Measurements from ENCODE around the gene ACTA1. TPM values are rescaled to one million over a fixed set of nuclear protein-coding genes. Genes with fewer than 3 reads are reported as not detected.
"Not testable (repeated sequence)": the region's sequence is repeated elsewhere in the genome, so short reads cannot be mapped to it uniquely, and the experiment has no call there.

Gene ACTA1
- polyA plus RNA-seq, result not detected

DNA sequence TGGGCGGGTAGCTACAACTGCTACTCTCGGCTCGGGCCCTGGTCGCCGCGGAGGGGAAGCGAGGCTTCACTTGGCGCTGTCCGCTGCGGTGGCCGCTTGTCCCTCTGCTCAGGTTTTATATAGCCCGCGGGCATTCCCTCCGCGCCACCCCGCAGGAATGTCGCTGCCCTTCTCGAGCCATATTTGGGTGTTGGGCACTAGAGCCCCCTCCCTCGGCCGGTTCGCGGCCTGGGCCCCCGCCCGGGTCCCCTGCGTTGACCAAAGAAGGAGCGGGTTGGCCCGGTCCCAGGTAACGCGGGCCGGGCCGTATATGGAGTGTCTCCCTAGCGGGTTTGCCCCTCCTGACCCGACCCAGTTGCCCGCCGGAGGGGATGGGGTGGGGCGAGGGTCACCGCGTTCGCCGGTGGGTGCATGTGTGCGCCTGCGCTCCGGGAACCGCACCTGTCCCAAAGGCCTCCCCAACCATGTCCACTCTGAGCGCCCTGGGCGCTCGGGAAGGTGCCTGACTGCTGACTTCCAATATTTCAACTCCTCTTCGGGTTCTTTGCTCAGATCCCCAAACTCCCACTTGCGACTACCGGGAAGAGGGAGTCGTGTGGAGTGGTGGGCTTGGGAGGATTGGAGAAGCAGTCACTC lies at the start of gene ACTA1:
ACTA1 (minus strand) TSS at position 90 of the 636 bp plus-strand sequence. CDS start 979 bp downstream, outside the sequence.
- H3K36me3 Mint-ChIP-seq, result peaks cover 1% of the 10 kb centered on the region
- H3K9me3 Mint-ChIP-seq, result peaks cover 0 to 2% (median 0%) of the 10 kb centered on the region in 3 donors
- peaks cover 6 to 9% (median 7%) of the 10 kb centered on the region in 3 donors for H3K4me1 Mint-ChIP-seq
- no peak within 1 kb of the TSS for H3K4me3 Mint-ChIP-seq
- H3K27ac Mint-ChIP-seq, result peak within 1 kb of the TSS in 1 of 3 donors; percentile 74
- H3K27me3 Mint-ChIP-seq, result peaks cover 43% of the 10 kb centered on the region

DNA sequence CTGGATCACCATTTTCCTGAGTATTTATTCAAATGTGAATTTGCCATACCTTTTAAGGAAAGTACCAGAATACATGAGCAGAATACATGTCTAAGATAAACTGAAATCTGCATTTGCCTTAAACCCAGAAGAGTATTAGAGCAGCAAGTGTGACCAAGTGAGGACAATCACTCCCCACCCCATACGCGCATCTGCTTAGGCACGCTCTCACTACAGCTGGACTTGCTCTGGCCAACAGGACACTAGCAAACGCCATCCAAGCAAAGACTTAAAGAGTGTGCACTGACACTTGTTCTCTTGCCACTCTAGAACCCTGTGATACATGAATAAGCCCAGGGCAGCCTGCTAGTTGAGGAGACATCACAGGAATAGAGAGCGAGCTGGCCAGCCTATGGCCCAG lies 48.6 kb upstream of the ACTA1 start:
- Mint-ChIP-seq H3K27ac (peak overlapping the region in 1 of 3 donors; percentile 60), H3K4me3 (no peak overlapping the region), H3K36me3 (peaks cover 11% of the 10 kb centered on the region), H3K27me3 (no peaks in the 10 kb centered on the region), H3K9me3 (no peaks in the 10 kb centered on the region), H3K4me1 (peaks cover 26 to 33% (median 30%) of the 10 kb centered on the region in 3 donors)

DNA sequence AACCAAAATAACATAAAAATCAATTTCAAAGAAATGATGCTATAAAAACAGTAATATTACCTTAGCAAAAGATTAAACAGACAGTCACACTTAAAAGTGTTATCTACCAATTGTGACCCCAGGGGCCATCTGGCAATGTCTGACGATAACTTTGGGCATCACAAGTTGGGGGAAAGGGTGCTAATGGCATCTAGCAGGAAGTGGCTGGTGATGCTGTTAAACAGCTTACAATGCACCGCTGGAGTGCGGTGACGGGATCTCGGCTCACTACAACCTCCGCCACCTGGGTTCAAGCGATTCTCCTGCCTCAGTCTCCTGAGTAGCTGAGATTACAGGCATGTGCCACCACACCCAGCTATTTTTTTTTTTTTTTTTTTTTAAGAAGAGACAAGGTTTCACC lies 46.6 kb upstream of the ACTA1 start:
- Mint-ChIP-seq H3K27ac (peak overlapping the region; percentile 85 to 96 (median 92)), H3K36me3 (peaks cover 9% of the 10 kb centered on the region), H3K4me3 (peak overlapping the region; percentile 3 to 67 (median 60)), H3K27me3 (no peaks in the 10 kb centered on the region), H3K9me3 (no peaks in the 10 kb centered on the region), H3K4me1 (peaks cover 26 to 33% (median 30%) of the 10 kb centered on the region in 3 donors)

DNA sequence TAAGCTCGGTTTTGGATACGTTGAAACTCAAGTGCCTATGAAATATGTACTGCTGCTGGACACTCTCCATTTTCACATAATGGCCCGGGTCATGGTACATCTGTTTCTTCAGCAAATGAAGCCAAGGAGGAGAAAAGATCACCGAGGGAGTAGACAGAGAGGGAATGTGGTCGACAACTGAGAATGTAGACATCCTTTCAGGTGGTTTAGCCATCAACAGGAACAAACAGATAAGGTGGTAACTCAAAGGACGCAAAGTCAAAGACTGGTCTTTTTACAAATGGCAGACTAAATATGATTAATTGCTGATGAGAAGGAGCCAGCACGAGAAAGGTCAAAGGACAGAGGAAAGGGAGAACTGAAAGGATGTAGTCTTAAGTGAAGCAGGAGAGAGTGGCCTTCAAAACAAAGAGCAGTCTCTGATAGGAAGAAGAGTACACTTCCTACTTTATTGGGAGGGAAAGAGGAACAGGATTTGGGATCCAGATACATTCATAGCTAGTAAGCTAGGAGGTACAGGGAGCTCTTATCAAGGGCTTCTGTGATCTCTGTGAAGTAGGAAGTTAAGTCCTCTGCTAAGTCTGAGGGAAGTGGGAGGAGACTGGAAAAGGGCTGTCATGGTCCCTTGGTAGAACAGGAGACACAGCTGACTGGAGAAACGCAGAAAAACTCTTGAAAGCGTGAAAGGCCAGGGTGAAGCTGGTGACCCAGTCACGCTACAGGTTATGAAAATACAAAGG lies 45.9 kb upstream of the ACTA1 start:
- Mint-ChIP-seq H3K4me1 (peaks cover 26 to 30% (median 30%) of the 10 kb centered on the region in 3 donors), H3K36me3 (peaks cover 8% of the 10 kb centered on the region), H3K4me3 (peak overlapping the region; percentile 3 to 67 (median 60)), H3K9me3 (no peaks in the 10 kb centered on the region), H3K27me3 (no peaks in the 10 kb centered on the region), H3K27ac (peak overlapping the region; percentile 85 to 96 (median 92))

DNA sequence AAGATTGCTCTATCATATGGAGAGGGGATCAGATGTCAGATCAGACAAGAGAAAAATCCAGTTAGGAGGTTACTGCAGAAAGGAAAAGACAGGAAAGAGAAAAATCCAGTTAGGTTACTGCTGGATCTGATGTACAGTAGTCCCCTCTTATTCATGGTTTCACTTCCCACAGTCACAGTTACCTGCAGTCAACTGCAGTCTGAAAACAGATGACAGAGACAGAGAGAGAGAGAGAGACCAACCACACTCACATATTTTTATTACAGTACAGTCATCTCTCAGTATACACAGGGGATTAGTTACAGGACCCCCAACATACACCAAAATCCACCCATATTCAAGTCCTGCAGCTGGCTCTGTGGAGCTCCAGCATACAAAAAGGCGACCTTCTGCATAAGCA lies 45.0 kb upstream of the ACTA1 start:
- Mint-ChIP-seq H3K27me3 (no peaks in the 10 kb centered on the region), H3K4me1 (peaks cover 26 to 30% (median 30%) of the 10 kb centered on the region in 3 donors), H3K4me3 (peak overlapping the region in 2 of 4 donors; percentile 55 to 64), H3K9me3 (no peaks in the 10 kb centered on the region), H3K27ac (peak overlapping the region; percentile 85 to 96 (median 92)), H3K36me3 (peaks cover 10% of the 10 kb centered on the region)

DNA sequence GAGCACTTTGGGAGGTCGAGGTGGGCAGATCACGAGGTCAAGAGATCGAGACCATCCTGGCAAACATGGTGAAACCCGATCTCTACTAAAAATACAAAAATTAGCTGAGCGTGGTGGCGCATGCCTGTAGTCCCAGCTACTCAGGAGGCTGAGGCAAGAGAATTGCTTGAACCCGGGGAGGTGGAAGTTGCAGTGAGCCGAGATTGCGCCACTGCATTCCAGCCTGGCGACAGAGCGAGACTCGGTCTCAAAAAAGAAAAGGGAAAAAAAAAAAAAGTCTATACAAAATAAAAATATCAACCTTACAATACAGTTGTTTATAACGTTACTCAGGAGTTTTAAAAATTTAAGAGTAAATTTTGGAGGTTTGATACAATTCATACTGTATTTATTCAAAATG lies 42.0 kb upstream of the ACTA1 start:
- not testable (repeated sequence) for H3K27ac Mint-ChIP-seq, H3K4me3 Mint-ChIP-seq, H3K9me3 Mint-ChIP-seq, H3K36me3 Mint-ChIP-seq, H3K27me3 Mint-ChIP-seq
- H3K4me1 Mint-ChIP-seq, result peaks cover 20 to 24% (median 22%) of the 10 kb centered on the region in 3 donors

DNA sequence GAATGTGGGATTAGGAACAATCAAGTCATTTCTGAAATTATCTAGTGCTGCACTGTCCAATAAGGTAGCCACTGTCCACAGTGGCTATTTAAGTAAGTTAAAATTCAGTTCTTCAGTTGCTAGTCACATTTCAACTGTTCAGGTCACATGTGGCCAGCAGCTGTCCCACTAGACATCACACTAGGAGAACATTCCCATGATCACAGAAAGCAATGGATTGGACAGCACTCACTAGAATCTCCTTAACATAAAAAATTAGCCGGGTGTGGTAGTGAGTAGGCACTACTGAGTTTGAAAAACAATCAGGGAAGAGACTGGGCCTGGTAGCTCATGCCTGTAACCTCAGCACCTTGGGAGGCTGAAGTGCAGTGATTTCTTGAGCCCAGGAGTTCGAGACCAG lies 40.6 kb upstream of the ACTA1 start:
- H3K4me1 Mint-ChIP-seq, result peaks cover 11 to 14% (median 11%) of the 10 kb centered on the region in 3 donors
- peaks cover 7% of the 10 kb centered on the region for H3K36me3 Mint-ChIP-seq
- H3K27ac Mint-ChIP-seq, result no peak overlapping the region
- no peaks in the 10 kb centered on the region for H3K9me3 Mint-ChIP-seq
- no peaks in the 10 kb centered on the region for H3K27me3 Mint-ChIP-seq
- no peak overlapping the region for H3K4me3 Mint-ChIP-seq

DNA sequence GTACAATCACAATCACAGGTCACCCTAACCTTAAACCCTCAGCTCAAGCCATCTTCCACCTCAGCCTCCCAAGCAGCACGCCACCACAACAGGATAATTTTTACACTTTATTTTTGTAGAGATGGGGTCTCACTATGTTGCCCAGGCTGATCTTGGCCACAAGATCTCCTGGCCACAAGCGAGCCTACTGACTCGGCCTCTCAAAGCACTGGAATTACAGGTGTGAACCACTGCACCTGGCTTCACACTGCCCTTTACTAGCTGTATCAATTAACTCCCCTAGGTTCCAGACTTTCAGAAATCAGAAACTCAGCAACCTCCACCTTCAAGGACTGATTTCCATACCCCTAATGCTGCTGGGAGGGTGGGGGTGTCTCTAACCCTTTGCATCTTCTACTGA lies 37.3 kb upstream of the ACTA1 start:
- Mint-ChIP-seq H3K27me3 (no peaks in the 10 kb centered on the region), H3K36me3 (peaks cover 8% of the 10 kb centered on the region), H3K4me1 (peaks cover 0 to 2% (median 0%) of the 10 kb centered on the region in 3 donors), H3K9me3 (no peaks in the 10 kb centered on the region), H3K4me3 (no peak overlapping the region), H3K27ac (peak overlapping the region in 1 of 3 donors; percentile 59)

DNA sequence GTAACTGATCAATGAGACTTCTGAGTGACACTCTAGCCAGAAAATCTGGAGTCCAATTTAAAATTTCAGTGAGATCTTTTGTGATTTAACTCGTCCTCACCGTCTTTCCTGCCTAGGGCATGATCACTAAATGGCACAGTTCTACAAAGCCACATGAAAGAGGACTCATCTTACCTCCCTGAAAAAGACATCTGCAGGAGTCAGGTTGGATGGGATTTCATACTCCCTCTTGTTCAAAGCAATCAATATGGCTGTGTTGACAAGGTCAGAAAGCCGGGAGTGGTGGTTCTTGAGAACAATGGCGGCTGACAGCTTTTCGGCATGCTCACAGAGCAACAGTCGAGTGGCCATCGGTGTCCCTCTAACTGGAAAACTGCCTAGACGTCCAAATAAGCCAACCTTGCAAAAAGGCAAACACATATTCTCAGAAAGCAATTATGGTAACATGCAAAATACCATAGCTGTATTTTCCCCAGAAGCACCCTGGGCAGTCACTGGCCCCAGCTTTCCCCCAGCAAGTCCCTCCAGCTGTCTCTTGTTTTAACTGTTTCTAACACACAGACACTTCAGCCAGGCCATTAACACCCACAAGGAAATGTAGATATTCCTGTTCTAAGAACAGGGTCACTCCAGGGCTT lies 36.6 kb upstream of the ACTA1 start:
- Mint-ChIP-seq H3K9me3 (no peaks in the 10 kb centered on the region), H3K4me3 (no peak overlapping the region)

DNA sequence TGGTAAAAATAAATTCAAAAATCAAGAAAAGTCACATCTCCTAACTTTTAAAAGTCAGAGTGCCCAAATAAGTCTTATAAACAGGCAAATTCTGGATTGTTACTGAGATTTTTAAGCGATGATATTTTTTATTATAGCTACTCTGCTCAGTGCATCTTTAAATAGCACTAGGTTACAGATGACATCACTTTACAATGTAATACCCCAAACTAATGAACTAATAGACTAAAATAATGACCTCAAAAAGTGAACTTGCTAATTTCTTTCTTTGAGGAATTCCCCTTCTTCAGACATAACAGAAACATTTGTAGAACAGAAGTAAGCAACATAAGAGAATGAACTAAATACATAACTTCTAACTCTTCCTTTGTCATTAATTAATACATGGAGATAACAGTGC lies 33.0 kb upstream of the ACTA1 start:
- H3K9me3 Mint-ChIP-seq, result no peaks in the 10 kb centered on the region
- H3K4me3 Mint-ChIP-seq, result no peak overlapping the region
- no peak overlapping the region for H3K27ac Mint-ChIP-seq
- H3K4me1 Mint-ChIP-seq, result peaks cover 0 to 2% (median 0%) of the 10 kb centered on the region in 3 donors
- H3K36me3 Mint-ChIP-seq, result peaks cover 9% of the 10 kb centered on the region
- H3K27me3 Mint-ChIP-seq, result no peaks in the 10 kb centered on the region

More for the DNA sequence above, 36.6 kb upstream of the ACTA1 start:
- no peak overlapping the region for H3K27ac Mint-ChIP-seq
- H3K4me1 Mint-ChIP-seq, result peaks cover 0 to 2% (median 0%) of the 10 kb centered on the region in 3 donors
- H3K36me3 Mint-ChIP-seq, result peaks cover 8% of the 10 kb centered on the region
- no peaks in the 10 kb centered on the region for H3K27me3 Mint-ChIP-seq

DNA sequence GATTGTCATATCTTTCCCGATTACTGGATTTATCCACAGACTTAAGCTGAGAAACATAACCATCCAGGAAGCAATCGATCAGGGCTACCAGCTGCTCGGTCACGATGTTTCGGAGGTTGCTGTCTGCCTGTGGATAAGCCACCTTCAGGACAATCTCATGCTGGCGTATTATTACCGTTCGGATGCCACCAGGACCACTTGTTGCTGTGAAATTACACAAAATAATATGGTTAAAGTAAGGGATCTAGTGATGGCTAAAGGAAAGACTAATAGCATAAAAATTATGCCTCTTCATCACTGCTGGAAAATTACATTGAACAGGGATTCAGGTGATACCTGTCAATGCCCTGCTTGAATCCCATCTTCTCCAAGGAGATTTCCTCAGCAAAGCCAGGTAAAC lies 30.8 kb upstream of the ACTA1 start:
- H3K36me3 Mint-ChIP-seq, result peaks cover 14% of the 10 kb centered on the region
- no peak overlapping the region for H3K4me3 Mint-ChIP-seq
- H3K9me3 Mint-ChIP-seq, result no peaks in the 10 kb centered on the region
- H3K27ac Mint-ChIP-seq, result no peak overlapping the region
- no peaks in the 10 kb centered on the region for H3K27me3 Mint-ChIP-seq
- peaks cover 0 to 2% (median 0%) of the 10 kb centered on the region in 3 donors for H3K4me1 Mint-ChIP-seq

DNA sequence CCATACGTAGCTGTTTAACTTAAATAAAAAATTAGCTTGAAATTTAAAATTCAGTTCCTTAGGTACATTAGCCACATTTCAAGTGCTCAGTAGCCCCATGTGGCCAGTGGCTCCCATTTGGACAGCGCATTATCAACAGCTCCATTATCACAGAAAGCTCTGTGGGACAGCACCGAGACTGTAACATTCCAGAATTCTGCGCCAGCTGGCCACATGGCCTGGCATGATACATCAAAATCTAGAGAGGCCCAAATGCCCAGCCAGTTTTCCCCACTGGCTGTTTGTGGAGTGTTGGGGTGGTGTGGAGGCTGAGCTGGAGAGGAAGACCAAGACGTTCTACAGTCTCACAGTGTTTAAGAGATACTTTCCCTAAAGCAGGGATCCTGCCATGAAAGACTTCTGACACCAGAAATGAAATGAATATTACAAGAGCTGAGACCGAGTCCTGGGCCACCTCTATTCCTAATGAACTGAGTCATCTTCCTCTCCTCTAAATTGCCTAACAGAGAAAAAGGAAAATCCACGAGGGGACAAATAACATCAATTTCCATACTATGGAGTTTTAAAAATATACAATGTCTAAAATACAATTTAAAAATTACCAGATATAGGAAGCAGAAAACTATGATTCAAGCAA lies 27.3 kb upstream of the ACTA1 start:
- Mint-ChIP-seq H3K9me3 (no peaks in the 10 kb centered on the region), H3K36me3 (peaks cover 15% of the 10 kb centered on the region), H3K4me1 (no peaks in the 10 kb centered on the region), H3K27ac (no peak overlapping the region), H3K27me3 (no peaks in the 10 kb centered on the region), H3K4me3 (no peak overlapping the region)

DNA sequence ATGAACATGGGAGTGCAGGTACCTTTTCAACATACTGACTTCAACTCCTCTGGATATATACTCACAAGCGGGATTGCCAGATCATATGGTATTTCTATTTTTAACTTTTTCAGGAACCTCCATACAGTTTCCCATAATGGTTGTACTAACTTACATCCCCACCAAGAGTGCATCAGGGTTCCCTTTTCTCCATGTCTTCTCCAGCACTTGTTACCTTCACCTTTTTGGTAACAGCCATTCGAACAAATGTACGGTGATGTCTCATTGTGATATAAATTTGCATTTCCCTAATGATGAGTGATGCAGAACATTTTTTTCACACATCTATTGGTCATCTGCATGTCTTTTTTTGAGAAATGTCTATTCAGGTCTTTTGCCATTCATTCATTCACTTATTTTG lies 25.9 kb upstream of the ACTA1 start:
- no peak overlapping the region for H3K4me3 Mint-ChIP-seq
- no peak overlapping the region for H3K27ac Mint-ChIP-seq
- H3K9me3 Mint-ChIP-seq, result no peaks in the 10 kb centered on the region
- peaks cover 15% of the 10 kb centered on the region for H3K36me3 Mint-ChIP-seq
- H3K4me1 Mint-ChIP-seq, result no peaks in the 10 kb centered on the region
- no peaks in the 10 kb centered on the region for H3K27me3 Mint-ChIP-seq

DNA sequence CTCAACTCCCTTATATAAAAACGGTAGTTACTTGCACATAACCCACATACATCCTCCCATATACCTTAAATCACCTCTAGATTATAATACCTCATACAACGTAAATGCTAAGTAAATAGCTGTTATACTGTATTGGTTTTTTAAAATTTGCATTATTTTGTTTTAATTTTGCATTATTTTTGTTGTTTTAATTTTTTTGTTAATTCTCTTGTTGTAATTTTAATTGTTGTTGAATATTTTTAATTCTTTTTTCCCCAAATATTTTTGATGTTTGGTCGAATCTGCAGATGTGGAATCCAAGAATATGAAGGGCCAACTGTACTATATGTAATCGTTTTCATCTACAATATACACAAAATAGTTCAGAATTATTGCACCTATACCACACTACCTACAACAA lies 23.5 kb upstream of the ACTA1 start:
- Mint-ChIP-seq H3K27me3 (no peaks in the 10 kb centered on the region), H3K4me3 (no peak overlapping the region), H3K4me1 (no peaks in the 10 kb centered on the region), H3K27ac (no peak overlapping the region), H3K36me3 (peaks cover 15% of the 10 kb centered on the region), H3K9me3 (no peaks in the 10 kb centered on the region)

DNA sequence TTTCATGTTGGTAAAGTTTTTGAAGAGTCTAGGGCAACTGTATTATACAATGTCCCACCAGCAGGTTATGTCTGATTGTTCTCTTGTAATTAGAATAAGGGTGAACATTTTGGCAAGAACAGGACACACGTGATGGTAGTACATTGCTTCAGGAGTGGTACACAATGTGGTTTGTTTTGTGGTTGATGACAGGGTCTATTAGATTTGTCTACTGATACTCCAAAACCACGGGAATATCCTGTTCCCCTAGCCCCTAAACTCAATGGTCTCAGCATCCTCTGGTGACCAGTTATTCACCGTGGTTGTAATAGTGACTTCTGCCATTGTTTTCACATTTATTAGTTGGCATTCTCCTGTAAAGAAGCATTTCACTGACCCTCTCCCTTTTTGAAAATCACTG lies 22.1 kb upstream of the ACTA1 start:
- Mint-ChIP-seq H3K27me3 (no peaks in the 10 kb centered on the region), H3K9me3 (no peaks in the 10 kb centered on the region), H3K36me3 (peaks cover 12% of the 10 kb centered on the region), H3K4me1 (no peaks in the 10 kb centered on the region), H3K4me3 (no peak overlapping the region), H3K27ac (no peak overlapping the region)

All from IgD-negative memory B cell (primary cell).